ENCODE data around the gene EIF5AL1. TPM values are rescaled to one million over a fixed set of nuclear protein-coding genes. Genes with fewer than 3 reads are reported as not detected.

Gene EIF5AL1
- total and polyA plus RNA-seq, 9 of the 15 experiments (the other 6 are each of a cell fraction or from before 2014, with no cell fraction given), result 0.03 to 3.4 (median 0.53) TPM; not detected in 1

GRCh38 chr10:79477456-79477855 lies 34.9 kb upstream of the EIF5AL1 start (continued):
- TF ChIP-seq, protein P1, sequence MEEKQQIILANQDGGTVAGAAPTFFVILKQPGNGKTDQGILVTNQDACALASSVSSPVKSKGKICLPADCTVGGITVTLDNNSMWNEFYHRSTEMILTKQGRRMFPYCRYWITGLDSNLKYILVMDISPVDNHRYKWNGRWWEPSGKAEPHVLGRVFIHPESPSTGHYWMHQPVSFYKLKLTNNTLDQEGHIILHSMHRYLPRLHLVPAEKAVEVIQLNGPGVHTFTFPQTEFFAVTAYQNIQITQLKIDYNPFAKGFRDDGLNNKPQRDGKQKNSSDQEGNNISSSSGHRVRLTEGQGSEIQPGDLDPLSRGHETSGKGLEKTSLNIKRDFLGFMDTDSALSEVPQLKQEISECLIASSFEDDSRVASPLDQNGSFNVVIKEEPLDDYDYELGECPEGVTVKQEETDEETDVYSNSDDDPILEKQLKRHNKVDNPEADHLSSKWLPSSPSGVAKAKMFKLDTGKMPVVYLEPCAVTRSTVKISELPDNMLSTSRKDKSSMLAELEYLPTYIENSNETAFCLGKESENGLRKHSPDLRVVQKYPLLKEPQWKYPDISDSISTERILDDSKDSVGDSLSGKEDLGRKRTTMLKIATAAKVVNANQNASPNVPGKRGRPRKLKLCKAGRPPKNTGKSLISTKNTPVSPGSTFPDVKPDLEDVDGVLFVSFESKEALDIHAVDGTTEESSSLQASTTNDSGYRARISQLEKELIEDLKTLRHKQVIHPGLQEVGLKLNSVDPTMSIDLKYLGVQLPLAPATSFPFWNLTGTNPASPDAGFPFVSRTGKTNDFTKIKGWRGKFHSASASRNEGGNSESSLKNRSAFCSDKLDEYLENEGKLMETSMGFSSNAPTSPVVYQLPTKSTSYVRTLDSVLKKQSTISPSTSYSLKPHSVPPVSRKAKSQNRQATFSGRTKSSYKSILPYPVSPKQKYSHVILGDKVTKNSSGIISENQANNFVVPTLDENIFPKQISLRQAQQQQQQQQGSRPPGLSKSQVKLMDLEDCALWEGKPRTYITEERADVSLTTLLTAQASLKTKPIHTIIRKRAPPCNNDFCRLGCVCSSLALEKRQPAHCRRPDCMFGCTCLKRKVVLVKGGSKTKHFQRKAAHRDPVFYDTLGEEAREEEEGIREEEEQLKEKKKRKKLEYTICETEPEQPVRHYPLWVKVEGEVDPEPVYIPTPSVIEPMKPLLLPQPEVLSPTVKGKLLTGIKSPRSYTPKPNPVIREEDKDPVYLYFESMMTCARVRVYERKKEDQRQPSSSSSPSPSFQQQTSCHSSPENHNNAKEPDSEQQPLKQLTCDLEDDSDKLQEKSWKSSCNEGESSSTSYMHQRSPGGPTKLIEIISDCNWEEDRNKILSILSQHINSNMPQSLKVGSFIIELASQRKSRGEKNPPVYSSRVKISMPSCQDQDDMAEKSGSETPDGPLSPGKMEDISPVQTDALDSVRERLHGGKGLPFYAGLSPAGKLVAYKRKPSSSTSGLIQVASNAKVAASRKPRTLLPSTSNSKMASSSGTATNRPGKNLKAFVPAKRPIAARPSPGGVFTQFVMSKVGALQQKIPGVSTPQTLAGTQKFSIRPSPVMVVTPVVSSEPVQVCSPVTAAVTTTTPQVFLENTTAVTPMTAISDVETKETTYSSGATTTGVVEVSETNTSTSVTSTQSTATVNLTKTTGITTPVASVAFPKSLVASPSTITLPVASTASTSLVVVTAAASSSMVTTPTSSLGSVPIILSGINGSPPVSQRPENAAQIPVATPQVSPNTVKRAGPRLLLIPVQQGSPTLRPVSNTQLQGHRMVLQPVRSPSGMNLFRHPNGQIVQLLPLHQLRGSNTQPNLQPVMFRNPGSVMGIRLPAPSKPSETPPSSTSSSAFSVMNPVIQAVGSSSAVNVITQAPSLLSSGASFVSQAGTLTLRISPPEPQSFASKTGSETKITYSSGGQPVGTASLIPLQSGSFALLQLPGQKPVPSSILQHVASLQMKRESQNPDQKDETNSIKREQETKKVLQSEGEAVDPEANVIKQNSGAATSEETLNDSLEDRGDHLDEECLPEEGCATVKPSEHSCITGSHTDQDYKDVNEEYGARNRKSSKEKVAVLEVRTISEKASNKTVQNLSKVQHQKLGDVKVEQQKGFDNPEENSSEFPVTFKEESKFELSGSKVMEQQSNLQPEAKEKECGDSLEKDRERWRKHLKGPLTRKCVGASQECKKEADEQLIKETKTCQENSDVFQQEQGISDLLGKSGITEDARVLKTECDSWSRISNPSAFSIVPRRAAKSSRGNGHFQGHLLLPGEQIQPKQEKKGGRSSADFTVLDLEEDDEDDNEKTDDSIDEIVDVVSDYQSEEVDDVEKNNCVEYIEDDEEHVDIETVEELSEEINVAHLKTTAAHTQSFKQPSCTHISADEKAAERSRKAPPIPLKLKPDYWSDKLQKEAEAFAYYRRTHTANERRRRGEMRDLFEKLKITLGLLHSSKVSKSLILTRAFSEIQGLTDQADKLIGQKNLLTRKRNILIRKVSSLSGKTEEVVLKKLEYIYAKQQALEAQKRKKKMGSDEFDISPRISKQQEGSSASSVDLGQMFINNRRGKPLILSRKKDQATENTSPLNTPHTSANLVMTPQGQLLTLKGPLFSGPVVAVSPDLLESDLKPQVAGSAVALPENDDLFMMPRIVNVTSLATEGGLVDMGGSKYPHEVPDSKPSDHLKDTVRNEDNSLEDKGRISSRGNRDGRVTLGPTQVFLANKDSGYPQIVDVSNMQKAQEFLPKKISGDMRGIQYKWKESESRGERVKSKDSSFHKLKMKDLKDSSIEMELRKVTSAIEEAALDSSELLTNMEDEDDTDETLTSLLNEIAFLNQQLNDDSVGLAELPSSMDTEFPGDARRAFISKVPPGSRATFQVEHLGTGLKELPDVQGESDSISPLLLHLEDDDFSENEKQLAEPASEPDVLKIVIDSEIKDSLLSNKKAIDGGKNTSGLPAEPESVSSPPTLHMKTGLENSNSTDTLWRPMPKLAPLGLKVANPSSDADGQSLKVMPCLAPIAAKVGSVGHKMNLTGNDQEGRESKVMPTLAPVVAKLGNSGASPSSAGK (IDR thresholded peaks at IDR 0.05), result no peak
- TF ChIP-seq, protein P2, sequence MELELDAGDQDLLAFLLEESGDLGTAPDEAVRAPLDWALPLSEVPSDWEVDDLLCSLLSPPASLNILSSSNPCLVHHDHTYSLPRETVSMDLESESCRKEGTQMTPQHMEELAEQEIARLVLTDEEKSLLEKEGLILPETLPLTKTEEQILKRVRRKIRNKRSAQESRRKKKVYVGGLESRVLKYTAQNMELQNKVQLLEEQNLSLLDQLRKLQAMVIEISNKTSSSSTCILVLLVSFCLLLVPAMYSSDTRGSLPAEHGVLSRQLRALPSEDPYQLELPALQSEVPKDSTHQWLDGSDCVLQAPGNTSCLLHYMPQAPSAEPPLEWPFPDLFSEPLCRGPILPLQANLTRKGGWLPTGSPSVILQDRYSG (tag; conservative IDR thresholded peaks at IDR 0.05; ENCODE audit: low read depth), result no peak
- TF ChIP-seq ZNF444 (CRISPR knock-in tag; IDR thresholded peaks at IDR 0.05), result no peak
- TF ChIP-seq EP300 (IDR thresholded peaks at IDR 0.05; ENCODE audit: low read length), result no peak
- TF ChIP-seq, protein P3, sequence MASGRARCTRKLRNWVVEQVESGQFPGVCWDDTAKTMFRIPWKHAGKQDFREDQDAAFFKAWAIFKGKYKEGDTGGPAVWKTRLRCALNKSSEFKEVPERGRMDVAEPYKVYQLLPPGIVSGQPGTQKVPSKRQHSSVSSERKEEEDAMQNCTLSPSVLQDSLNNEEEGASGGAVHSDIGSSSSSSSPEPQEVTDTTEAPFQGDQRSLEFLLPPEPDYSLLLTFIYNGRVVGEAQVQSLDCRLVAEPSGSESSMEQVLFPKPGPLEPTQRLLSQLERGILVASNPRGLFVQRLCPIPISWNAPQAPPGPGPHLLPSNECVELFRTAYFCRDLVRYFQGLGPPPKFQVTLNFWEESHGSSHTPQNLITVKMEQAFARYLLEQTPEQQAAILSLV (tag; IDR thresholded peaks at IDR 0.05), result no peak
- no peak for TF ChIP-seq ZNF395 (CRISPR knock-in tag; IDR thresholded peaks at IDR 0.05)
- no peak for TF ChIP-seq ZC3H4 (CRISPR knock-in tag; IDR thresholded peaks at IDR 0.05; ENCODE audit: borderline replicate concordance)
- TF ChIP-seq NONO (IDR thresholded peaks at IDR 0.05; ENCODE audit: low read depth in 2 of 2, low read length in 1 of 2), result no peak
- TF ChIP-seq TOE1 (IDR thresholded peaks at IDR 0.05; ENCODE audit: borderline replicate concordance), result no peak
- TF ChIP-seq TOE1 (CRISPR knock-in tag; IDR thresholded peaks at IDR 0.05; ENCODE audit: borderline replicate concordance, low read depth), result no peak
- no peak for TF ChIP-seq HES1 (IDR thresholded peaks at IDR 0.05; ENCODE audit: low read depth)
- TF ChIP-seq ZNF75A (CRISPR knock-in tag; IDR thresholded peaks at IDR 0.05), result no peak
